Right kidney (tissue), 1 donor: ENCODE results near the gene ATP5F1E.
"Not testable (repeated sequence)": the region's sequence is repeated elsewhere in the genome, so short reads cannot be mapped to it uniquely, and the experiment has no call there.

Experiments used
- DNase-seq: peaks from one replicate; pipeline ENCODE4 v3.0.0-alpha.2; 2016

Gene ATP5F1E

DNA sequence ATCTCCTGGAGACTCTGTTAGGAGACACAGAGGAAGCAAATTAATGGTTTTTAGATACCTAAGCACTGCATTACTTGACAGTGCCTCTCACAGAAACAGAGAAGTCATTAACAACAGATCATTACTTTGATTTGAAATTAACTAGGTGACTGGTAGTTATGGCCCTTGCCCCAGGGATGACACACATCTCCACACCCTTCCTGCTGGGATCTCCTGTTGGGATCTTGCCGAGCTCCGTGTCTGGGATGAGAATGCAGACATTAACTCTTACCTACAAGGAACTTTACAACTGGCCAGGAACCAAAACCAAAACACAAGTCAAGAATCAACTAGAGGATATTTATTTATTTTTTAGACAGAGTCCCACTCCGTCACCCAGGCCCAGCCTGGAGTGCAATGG lies 12.7 kb upstream of the ATP5F1E start:
- DNase-seq, result no peak

- no peak for DNase-seq
Measured at GRCh38 chr20:59044295-59044694, 12.2 kb upstream of the ATP5F1E start.

- DNase-seq, result no peak
Measured at GRCh38 chr20:59043698-59044097, 11.6 kb upstream of the ATP5F1E start.

DNA sequence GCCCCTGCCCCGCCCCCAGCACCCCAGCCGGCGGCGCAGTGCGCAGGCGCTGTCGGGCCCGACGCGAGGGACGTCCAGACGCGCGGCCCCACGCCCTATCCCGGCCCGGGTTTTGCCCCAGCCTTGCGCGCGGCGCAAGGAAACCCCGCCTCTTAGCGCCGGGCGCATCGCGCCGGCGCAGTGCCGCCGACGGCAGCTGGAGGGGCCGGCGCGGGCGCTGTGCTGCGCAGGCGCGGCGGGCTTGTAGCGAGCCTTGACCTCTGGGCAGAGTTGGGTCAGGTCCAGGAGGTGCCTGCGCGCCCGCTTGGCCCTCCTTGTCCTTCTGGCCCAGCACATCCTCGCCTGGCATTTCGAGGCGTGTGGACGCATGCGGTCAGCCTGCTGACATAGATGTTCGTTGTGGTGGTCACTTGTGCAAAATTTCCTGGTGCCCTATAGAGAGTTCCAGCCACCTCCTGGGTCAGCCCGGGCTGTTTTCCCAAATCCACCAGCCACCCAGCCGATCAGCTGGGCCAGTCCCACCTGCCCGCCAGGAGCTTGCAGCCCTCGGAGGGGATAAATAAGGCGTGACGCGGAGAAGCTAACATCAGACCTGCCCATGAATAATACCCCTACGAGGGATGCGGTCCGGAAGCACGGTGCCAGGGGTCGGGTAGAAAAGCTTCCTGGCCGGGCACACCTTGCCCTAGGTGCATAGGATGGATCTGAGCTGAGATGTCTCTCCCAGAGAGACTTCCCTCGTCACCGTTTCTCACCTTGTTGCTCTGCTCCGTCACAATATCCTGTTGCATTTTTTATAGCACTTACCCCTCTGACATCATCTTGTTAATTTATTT lies 10.9 kb upstream of the ATP5F1E start:
- DNase-seq, result peak; percentile 90

GRCh38 chr20:59042151-59042795 lies 10.1 kb upstream of the ATP5F1E start, which contains the start of gene PRELID3B:
Gene PRELID3B, minus strand, starts transcription at chr20:59042786. Its CDS starts 56 bp downstream, at chr20:59042730.
- DNase-seq, result no peak

GRCh38 chr20:59041487-59041886 lies 9.4 kb upstream of the ATP5F1E start:
- not testable (repeated sequence) for DNase-seq

- no peak for DNase-seq
Measured at GRCh38 chr20:59040667-59041066, 8.5 kb upstream of the ATP5F1E start.

GRCh38 chr20:59039233-59039632 lies 7.1 kb upstream of the ATP5F1E start:
- no peak for DNase-seq

DNA sequence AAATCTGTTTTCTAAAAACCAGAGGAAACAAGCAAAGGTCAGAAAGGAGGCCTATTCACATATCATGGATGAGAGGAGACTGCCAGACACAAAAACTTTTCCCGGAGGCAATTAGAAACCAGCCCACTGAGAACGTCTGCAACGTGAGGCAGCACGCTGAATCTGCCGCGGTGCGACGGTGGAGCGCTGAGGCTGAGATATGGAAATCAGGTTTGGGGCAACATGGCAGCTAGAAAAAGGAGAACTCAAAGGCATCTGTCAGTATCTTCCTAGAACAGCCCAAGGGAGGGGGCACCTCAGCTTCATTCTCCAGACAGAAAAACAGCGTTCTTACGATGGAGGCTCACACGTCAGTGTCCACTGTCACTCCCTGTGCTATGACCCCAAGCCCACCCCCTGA lies 5.3 kb upstream of the ATP5F1E start:
- DNase-seq, result no peak

DNA sequence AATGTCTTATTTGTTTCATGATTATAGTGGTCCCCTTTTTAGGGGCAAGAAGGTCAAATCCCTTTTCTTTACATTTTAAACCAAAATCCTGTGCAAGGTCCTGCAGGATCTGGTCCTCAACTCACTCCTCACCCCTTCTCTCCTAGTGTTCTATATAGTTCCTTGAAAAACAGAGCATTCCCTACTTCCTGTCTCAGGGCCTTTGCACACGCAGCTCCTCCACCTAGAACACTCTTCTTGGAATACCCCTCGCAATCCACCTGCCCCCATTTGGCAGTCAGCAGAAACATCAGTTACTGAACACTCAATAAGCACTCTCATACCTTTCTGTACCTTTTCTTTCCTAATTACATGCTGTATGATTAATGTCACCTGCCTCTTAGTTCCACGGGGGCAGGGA lies 3.2 kb upstream of the ATP5F1E start:
- DNase-seq, result no peak

- no peak for DNase-seq
Measured at GRCh38 chr20:59033616-59034165, 1.6 kb upstream of the ATP5F1E start.

DNA sequence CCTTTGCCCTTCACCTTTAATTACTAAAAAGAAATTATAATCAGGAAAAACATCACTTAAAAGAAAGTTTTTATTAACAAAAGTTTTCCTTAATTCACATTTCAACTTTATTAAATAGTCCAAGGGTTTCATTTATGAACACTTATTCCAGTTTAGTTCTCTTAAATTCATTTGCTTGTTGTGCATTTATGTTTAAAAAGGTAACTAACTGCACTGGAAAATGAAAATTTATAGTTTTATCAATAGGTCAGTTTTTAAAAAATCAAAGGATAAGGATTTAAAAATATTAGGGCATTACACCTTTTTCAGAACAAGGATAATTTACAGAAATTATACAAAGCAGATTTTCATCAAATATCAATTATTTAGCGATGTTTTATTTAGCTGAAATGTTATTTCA lies 958 bp upstream of the ATP5F1E start:
- no peak for DNase-seq

GRCh38 chr20:59032713-59033059 lies 551 bp upstream of the ATP5F1E start:
- no peak for DNase-seq

DNA sequence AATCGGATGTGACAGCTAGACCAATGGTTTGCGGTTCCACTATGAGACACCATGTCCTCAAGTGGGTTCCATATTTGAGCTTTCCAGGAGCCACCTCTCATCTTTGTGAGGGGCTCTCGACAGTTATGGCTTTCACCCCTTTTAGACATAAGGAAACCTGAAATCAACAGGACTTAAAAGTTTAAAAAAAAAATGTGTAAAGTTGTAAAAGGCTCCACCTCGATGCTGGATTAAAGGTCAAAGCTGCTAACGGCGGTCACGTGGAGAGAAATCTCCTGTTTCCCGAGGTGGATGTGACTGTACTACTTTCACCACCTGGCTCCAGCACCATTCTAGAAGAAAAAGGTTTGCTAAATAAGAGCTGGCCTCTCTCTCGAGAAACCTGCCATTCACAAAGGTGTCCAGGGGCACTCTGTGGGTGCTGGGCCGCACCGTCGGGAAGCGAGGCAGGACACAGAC lies 542 bp downstream of the ATP5F1E start:
- no peak for DNase-seq

GRCh38 chr20:59030911-59031563 lies 1.1 kb downstream of the ATP5F1E start:
- DNase-seq, result no peak

GRCh38 chr20:59028812-59029211 lies 3.3 kb downstream of the ATP5F1E start:
- no peak for DNase-seq

DNA sequence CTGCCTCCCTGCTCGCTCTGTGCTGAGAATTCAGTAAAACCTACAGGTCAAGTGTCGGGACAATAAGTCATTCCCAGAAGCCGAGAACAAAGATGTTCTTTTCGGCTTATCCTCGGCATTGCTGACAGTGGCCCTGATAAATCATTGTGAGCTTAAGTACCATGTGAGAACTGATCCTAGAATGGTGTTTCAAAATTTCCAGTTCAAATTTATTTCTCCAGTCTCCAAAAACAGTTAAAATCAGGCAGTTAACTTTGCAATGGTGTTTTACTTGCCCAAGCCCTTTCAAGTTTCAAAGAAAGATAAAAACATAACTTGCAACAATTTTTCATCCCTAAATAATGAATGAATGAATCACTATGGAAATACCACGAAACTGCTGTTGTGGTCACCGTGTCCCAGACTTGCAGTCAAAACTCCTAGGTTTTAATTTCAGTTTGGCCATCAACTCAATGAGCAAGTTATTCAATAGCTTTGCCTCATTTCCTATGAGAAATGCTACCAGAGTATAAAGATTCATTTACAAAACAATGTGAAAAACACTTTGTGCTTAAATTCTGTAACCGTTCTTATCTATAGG lies 4.3 kb downstream of the ATP5F1E start:
- DNase-seq, result no peak

GRCh38 chr20:59026904-59027740 lies 5.0 kb downstream of the ATP5F1E start:
- no peak for DNase-seq

DNA sequence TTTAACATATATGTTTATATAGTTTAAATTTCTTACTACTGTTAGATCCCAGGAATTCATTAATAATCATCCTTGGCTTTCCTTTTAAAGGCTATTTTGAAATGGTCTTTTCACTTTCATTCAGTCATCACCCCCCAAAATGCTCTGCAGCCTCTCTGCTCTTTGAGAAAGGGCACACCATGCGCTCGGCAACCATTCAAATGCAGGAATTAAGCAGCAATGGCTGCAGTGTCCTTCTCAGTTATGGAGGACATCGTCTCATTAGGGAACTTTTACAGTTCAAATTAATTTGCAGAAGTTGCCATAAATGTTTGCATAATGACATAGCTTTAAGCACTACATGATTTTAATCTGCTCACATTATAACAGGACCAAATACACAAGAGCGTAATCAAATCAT lies 6.6 kb downstream of the ATP5F1E start:
- DNase-seq, result no peak

- DNase-seq, result no peak
Measured at GRCh38 chr20:59025086-59025485, 7.0 kb downstream of the ATP5F1E start.

- DNase-seq, result no peak
Measured at GRCh38 chr20:59024111-59024530, 8.0 kb downstream of the ATP5F1E start.

- DNase-seq, result no peak
Measured at GRCh38 chr20:59023616-59024015, 8.5 kb downstream of the ATP5F1E start.
